Measurements from ENCODE around the gene TBC1D16. TPM values are rescaled to one million over a fixed set of nuclear protein-coding genes. Genes with fewer than 3 reads are reported as not detected.

TBC1D16 gene
- total and polyA plus RNA-seq, 5 donors, result 9.9 to 27.8 (median 21.0) TPM

- H3K27me3 ChIP-seq (ENCODE audit: control insufficient read depth, insufficient read depth), result no peaks in the 10 kb centered on the region
- no peaks in the 10 kb centered on the region for H3K9me3 ChIP-seq (ENCODE audit: control insufficient read depth, low read length)
- no peak overlapping the region for H3K4me3 ChIP-seq (ENCODE audit: low read length)
- peaks cover 4% of the 10 kb centered on the region for H3K4me1 ChIP-seq (ENCODE audit: control insufficient read depth, insufficient read depth, low read length)
- intact Hi-C loops (cut with DNase I), result no loop called here
- ATAC-seq, result no peak
- no peak overlapping the region for H3K27ac ChIP-seq (ENCODE audit: low read length)
- no peak for DNase-seq
- WGBS, result 91% methylated on average over 4 of the region's 4 CpGs
Observed at GRCh38 chr17:80033840-80034239, 1.8 kb downstream of the TBC1D16 start.

GRCh38 chr17:80032614-80033171 lies 3.0 kb downstream of the TBC1D16 start:
- H3K4me3 ChIP-seq (ENCODE audit: low read length), result no peak overlapping the region
- peaks cover 4% of the 10 kb centered on the region for H3K4me1 ChIP-seq (ENCODE audit: control insufficient read depth, insufficient read depth, low read length)
- ATAC-seq, result no peak
- no peak overlapping the region for H3K27ac ChIP-seq (ENCODE audit: low read length)
- H3K9me3 ChIP-seq (ENCODE audit: control insufficient read depth, low read length), result no peaks in the 10 kb centered on the region
- WGBS, result 95% methylated on average over 9 of the region's 9 CpGs
- DNase-seq, result no peak
- intact Hi-C loops (cut with DNase I), result no loop called here
- H3K27me3 ChIP-seq (ENCODE audit: control insufficient read depth, insufficient read depth), result no peaks in the 10 kb centered on the region

- Histone ChIP-seq H3K4me3 (ENCODE audit: low read length) (no peak overlapping the region), H3K4me1 (ENCODE audit: control insufficient read depth, insufficient read depth, low read length) (peaks cover 4% of the 10 kb centered on the region), H3K27ac (ENCODE audit: low read length) (no peak overlapping the region), H3K27me3 (ENCODE audit: control insufficient read depth, insufficient read depth) (no peaks in the 10 kb centered on the region), H3K9me3 (ENCODE audit: control insufficient read depth, low read length) (no peaks in the 10 kb centered on the region)
- DNase-seq, result no peak
- intact Hi-C loops (cut with DNase I), result no loop called here
- WGBS, result 88% methylated on average over 12 of the region's 12 CpGs
- ATAC-seq, result no peak
Observed at GRCh38 chr17:80031691-80032430, 3.8 kb downstream of the TBC1D16 start.

GRCh38 chr17:80030730-80031410 lies 4.8 kb downstream of the TBC1D16 start:
- Histone ChIP-seq H3K27ac (ENCODE audit: low read length) (no peak overlapping the region), H3K9me3 (ENCODE audit: control insufficient read depth, low read length) (no peaks in the 10 kb centered on the region), H3K27me3 (ENCODE audit: control insufficient read depth, insufficient read depth) (no peaks in the 10 kb centered on the region), H3K4me1 (ENCODE audit: control insufficient read depth, insufficient read depth, low read length) (peaks cover 4% of the 10 kb centered on the region), H3K4me3 (ENCODE audit: low read length) (no peak overlapping the region)
- intact Hi-C loops (cut with DNase I), result no loop called here
- WGBS, result 94% methylated on average over 25 of the region's 25 CpGs
- DNase-seq (no peak), ATAC-seq (no peak)

GRCh38 chr17:80029258-80029974 lies 6.3 kb downstream of the TBC1D16 start:
- H3K4me3 ChIP-seq (ENCODE audit: low read length), result no peak overlapping the region
- 53% methylated on average over 9 of the region's 9 CpGs for WGBS
- DNase-seq (peak; percentile 93 to 96 (median 94)), ATAC-seq (peak; percentile 84 to 89)
- no peaks in the 10 kb centered on the region for H3K27me3 ChIP-seq (ENCODE audit: control insufficient read depth, insufficient read depth)
- no peaks in the 10 kb centered on the region for H3K9me3 ChIP-seq (ENCODE audit: control insufficient read depth, low read length)
- H3K27ac ChIP-seq (ENCODE audit: low read length), result peak overlapping the region; percentile 79
- intact Hi-C loops (cut with DNase I), result no loop called here
- H3K4me1 ChIP-seq (ENCODE audit: control insufficient read depth, insufficient read depth, low read length), result peaks cover 4% of the 10 kb centered on the region

- DNase-seq (no peak), ATAC-seq (no peak)
- intact Hi-C loops (cut with DNase I), result no loop called here
- Histone ChIP-seq H3K27me3 (ENCODE audit: control insufficient read depth, insufficient read depth) (no peaks in the 10 kb centered on the region), H3K9me3 (ENCODE audit: control insufficient read depth, low read length) (no peaks in the 10 kb centered on the region), H3K27ac (ENCODE audit: low read length) (peak overlapping the region; percentile 27), H3K4me1 (ENCODE audit: control insufficient read depth, insufficient read depth, low read length) (peaks cover 4% of the 10 kb centered on the region), H3K4me3 (ENCODE audit: low read length) (no peak overlapping the region)
- 74% methylated on average over 10 of the region's 10 CpGs for WGBS
Observed at GRCh38 chr17:80028030-80028429, 7.6 kb downstream of the TBC1D16 start.

GRCh38 chr17:80027043-80027435 lies 8.6 kb downstream of the TBC1D16 start:
- Histone ChIP-seq H3K4me3 (ENCODE audit: low read length) (no peak overlapping the region), H3K27me3 (ENCODE audit: control insufficient read depth, insufficient read depth) (no peaks in the 10 kb centered on the region), H3K27ac (ENCODE audit: low read length) (no peak overlapping the region), H3K4me1 (ENCODE audit: control insufficient read depth, insufficient read depth, low read length) (peaks cover 3% of the 10 kb centered on the region), H3K9me3 (ENCODE audit: control insufficient read depth, low read length) (no peaks in the 10 kb centered on the region)
- no peak for ATAC-seq
- peak in 1 of 3 donors; percentile 28 for DNase-seq
- intact Hi-C loops (cut with DNase I), result no loop called here
- WGBS, result 96% methylated on average over 8 of the region's 8 CpGs

- H3K27me3 ChIP-seq (ENCODE audit: control insufficient read depth, insufficient read depth), result no peaks in the 10 kb centered on the region
- peak in 1 of 3 donors; percentile 78 for DNase-seq
- H3K4me3 ChIP-seq (ENCODE audit: low read length), result no peak overlapping the region
- H3K27ac ChIP-seq (ENCODE audit: low read length), result no peak overlapping the region
- 68% methylated on average over 10 of the region's 10 CpGs for WGBS
- no peak for ATAC-seq
- peaks cover 2% of the 10 kb centered on the region for H3K4me1 ChIP-seq (ENCODE audit: control insufficient read depth, insufficient read depth, low read length)
- H3K9me3 ChIP-seq (ENCODE audit: control insufficient read depth, low read length), result no peaks in the 10 kb centered on the region
- intact Hi-C loops (cut with DNase I), result no loop called here
Observed at GRCh38 chr17:80026359-80027042, 9.2 kb downstream of the TBC1D16 start.

- peak in 1 of 3 donors; percentile 37 for DNase-seq
- intact Hi-C loops (cut with DNase I), result no loop called here
- peaks cover 2% of the 10 kb centered on the region for H3K4me1 ChIP-seq (ENCODE audit: control insufficient read depth, insufficient read depth, low read length)
- WGBS, result 79% methylated on average over 10 of the region's 10 CpGs
- no peak overlapping the region for H3K27ac ChIP-seq (ENCODE audit: low read length)
- H3K9me3 ChIP-seq (ENCODE audit: control insufficient read depth, low read length), result no peaks in the 10 kb centered on the region
- H3K27me3 ChIP-seq (ENCODE audit: control insufficient read depth, insufficient read depth), result no peaks in the 10 kb centered on the region
- no peak for ATAC-seq
- H3K4me3 ChIP-seq (ENCODE audit: low read length), result no peak overlapping the region
Observed at GRCh38 chr17:80025796-80026195, 9.9 kb downstream of the TBC1D16 start.

GRCh38 chr17:80025140-80025539 lies 10.5 kb downstream of the TBC1D16 start:
- no peak overlapping the region for H3K27ac ChIP-seq (ENCODE audit: low read length)
- ATAC-seq (no peak), DNase-seq (peak in 1 of 3 donors; percentile 52)
- H3K4me1 ChIP-seq (ENCODE audit: control insufficient read depth, insufficient read depth, low read length), result peaks cover 1% of the 10 kb centered on the region
- H3K4me3 ChIP-seq (ENCODE audit: low read length), result no peak overlapping the region
- no peaks in the 10 kb centered on the region for H3K9me3 ChIP-seq (ENCODE audit: control insufficient read depth, low read length)
- no peaks in the 10 kb centered on the region for H3K27me3 ChIP-seq (ENCODE audit: control insufficient read depth, insufficient read depth)
- intact Hi-C loops (cut with DNase I), result no loop called here
- 59% methylated on average over 11 of the region's 11 CpGs for WGBS
